Measurements from ENCODE around the gene RPTOR.

DNA sequence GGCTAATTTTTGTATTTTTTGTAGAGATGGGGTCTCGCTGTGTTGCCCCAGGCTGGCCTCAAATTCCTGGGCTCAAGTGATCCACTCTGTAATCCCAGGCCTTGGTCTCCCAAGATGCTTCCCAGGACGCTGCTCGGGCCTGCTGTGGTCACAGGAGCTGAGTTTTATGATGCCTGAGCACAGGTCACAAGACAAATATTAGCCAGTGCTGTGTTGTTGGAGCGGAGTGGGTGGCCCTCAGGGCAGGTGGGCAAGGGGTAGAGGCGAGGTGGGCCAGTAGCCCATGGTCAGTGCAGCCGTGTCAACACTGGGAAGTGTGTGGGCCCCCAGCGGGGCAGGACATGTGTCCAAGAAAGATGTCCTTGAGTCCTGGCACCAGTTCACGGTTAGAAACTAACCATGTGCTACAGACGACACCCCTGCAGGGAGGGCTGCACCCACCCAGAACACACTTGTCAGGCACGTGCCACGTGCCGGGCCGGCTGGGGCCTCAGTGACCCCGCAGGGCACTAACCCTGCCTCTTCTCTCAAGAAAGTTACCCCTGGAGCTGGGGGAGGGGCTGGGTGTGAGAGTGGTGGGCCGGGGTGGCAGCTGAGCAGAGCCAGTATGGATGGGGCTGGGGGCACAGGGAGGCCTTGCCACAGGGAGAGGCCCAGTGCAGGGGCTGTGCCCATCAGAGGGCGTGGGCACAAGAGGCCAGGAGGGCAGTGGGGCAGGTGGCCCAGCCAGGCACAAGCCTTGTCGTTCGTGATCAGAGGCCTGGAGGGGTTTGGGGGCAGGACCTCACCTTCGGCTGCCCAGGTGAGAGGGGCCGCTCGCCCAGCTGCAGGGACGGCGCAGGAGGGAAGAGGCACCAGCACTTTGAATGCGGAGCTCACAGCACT, 343.9 kb downstream of the RPTOR start:
- TF ChIP-seq, protein P1, sequence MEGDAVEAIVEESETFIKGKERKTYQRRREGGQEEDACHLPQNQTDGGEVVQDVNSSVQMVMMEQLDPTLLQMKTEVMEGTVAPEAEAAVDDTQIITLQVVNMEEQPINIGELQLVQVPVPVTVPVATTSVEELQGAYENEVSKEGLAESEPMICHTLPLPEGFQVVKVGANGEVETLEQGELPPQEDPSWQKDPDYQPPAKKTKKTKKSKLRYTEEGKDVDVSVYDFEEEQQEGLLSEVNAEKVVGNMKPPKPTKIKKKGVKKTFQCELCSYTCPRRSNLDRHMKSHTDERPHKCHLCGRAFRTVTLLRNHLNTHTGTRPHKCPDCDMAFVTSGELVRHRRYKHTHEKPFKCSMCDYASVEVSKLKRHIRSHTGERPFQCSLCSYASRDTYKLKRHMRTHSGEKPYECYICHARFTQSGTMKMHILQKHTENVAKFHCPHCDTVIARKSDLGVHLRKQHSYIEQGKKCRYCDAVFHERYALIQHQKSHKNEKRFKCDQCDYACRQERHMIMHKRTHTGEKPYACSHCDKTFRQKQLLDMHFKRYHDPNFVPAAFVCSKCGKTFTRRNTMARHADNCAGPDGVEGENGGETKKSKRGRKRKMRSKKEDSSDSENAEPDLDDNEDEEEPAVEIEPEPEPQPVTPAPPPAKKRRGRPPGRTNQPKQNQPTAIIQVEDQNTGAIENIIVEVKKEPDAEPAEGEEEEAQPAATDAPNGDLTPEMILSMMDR (IDR thresholded peaks at IDR 0.05): no peak
- TF ChIP-seq POLR2A (IDR thresholded peaks at IDR 0.05; ENCODE audit: low read depth) (no peak), EP300 (IDR thresholded peaks at IDR 0.05) (no peak), POLR2AphosphoS5 (IDR thresholded peaks at IDR 0.05) (no peak)

Measured in esophagus muscularis mucosa (tissue), 4 donors.